ENCODE measurements around the gene SULT4A1. TPM values are rescaled to one million over a fixed set of nuclear protein-coding genes. Genes with fewer than 3 reads are reported as not detected.

Gene SULT4A1
- total and polyA plus RNA-seq, 10 donors = 0.35 to 5.1 (median 1.7) TPM

- Histone ChIP-seq H3K9me3 (no peaks in the 10 kb centered on the region), H3K36me3 (no peaks in the 10 kb centered on the region), H3K4me1 (no peaks in the 10 kb centered on the region), H3K27me3 (replicated peaks in 1 of 7) (peaks cover 0 to 76% (median 3%) of the 10 kb centered on the region in 7 donors), H3K27ac (no peak overlapping the region), H3K4me3 (no peak overlapping the region)
- WGBS, 5 donors = 85 to 93% (median 89%) methylated on average over 18 to 33 of the region's 33 CpGs
- TF ChIP-seq POLR2A (IDR thresholded peaks at IDR 0.05) (no peak), POLR2AphosphoS5 (IDR thresholded peaks at IDR 0.05) (no peak), CTCF (IDR thresholded peaks at IDR 0.05 in 8 of 11, conservative IDR thresholded peaks at IDR 0.05 in 3 of 11) (no peak)
- intact Hi-C loops (cut with DNase I; ENCODE audit: low total_unique reads) = no loop called here
- peak; percentile 65 for DNase-seq
These were observed 30.5 kb downstream of the SULT4A1 start for GRCh38 chr22:43831561-43832392.

DNA sequence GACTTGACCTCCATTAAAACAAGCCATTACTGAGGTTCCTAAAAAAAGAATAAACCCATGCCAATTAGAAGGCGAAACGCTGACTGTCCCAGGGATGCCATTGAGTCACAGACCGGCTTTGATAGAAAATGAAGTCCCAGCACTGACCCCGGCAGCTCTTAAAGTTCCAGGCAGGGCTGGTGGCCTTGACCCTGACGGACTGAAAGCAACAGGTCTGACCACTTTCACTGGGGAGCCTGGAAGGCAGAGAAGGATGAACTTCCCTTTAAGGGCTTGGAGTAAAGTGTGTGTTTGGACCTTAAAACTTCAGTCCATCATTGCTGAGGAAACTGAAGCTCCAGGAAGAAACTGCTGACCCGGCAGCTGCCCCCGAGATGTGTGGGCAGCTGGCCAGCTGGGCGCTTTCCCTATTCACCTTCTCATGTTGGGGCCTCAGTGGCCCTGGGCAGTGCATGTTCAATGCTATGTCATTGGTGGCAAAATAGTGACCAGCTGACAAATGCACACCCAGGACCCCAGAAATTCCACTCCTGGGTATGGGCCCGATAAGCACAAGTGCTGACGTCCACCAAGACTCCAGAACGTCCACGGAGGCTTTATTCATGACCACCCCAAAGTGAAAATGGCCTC is 31.3 kb downstream of the SULT4A1 start:
- no peak for DNase-seq
- Histone ChIP-seq H3K4me3 (no peak overlapping the region), H3K9me3 (no peaks in the 10 kb centered on the region), H3K27ac (no peak overlapping the region), H3K4me1 (no peaks in the 10 kb centered on the region), H3K27me3 (replicated peaks in 1 of 7) (peaks cover 0 to 76% (median 3%) of the 10 kb centered on the region in 7 donors), H3K36me3 (no peaks in the 10 kb centered on the region)
- intact Hi-C loops (cut with DNase I; ENCODE audit: low total_unique reads) = no loop called here
- 70 to 87% (median 78%) methylated on average over 8 to 12 of the region's 12 CpGs for WGBS, 5 donors
- no peak for TF ChIP-seq CTCF (IDR thresholded peaks at IDR 0.05 in 8 of 11, conservative IDR thresholded peaks at IDR 0.05 in 3 of 11)
- no peak for TF ChIP-seq POLR2AphosphoS5 (IDR thresholded peaks at IDR 0.05)
- no peak for TF ChIP-seq POLR2A (IDR thresholded peaks at IDR 0.05)

DNA sequence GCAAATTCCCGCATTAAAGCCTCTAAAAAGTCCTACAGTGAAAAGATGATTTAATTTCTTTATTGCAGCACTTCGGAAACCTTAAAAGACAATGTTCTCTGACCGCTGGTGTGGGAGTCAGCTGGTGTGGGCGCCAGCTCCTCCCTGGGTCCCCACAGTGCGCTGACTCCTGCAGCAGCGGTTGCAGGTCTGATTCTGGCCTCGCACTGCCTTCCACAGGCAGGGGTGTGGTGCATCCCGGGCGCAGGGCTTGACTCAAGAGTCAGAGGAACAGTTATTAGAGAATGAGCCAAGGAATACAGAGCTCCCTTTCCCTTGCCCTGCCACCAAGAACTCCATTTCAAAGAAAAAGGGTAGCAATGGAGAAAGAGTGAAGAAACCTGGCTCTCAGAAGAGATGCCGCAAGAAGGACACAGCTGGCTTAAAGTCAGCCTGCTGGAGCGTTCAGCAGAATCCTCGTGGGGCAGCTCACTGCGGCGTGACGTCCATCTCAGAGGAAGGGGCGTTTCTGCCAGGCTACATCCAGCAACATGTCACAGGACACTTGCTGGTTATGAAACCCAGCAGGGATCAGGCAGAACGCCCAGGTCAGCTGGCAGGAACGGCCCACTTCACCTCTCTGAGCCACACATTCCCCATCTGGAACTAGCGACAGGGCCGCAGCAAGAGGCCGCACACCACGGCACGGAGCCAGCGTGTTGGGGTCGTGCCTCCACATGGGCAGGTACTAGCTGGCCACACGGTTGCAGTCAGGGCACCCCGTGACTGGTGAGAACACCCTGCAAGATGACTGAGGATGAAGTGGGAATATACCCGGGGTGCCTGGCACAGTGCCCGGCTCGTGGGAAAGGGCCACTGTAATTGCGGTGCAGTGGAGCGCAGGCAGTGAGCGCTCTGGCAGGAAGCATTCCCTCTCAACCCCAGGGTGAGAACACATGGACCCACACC is 32.1 kb downstream of the SULT4A1 start:
- intact Hi-C loops (cut with DNase I; ENCODE audit: low total_unique reads) = no loop called here

More for the DNA sequence above, 32.1 kb downstream of the SULT4A1 start:
- H3K4me3 ChIP-seq = no peak overlapping the region
- DNase-seq = peak; percentile 56
- H3K9me3 ChIP-seq = no peaks in the 10 kb centered on the region
- no peaks in the 10 kb centered on the region for H3K4me1 ChIP-seq
- H3K27ac ChIP-seq = no peak overlapping the region
- TF ChIP-seq POLR2A (IDR thresholded peaks at IDR 0.05) = no peak
- no peak for TF ChIP-seq CTCF (IDR thresholded peaks at IDR 0.05 in 8 of 11, conservative IDR thresholded peaks at IDR 0.05 in 3 of 11)
- no peak for TF ChIP-seq POLR2AphosphoS5 (IDR thresholded peaks at IDR 0.05)
- 63 to 77% (median 72%) methylated on average over 23 to 33 of the region's 33 CpGs for WGBS, 5 donors
- no peaks in the 10 kb centered on the region for H3K36me3 ChIP-seq
- peaks cover 0 to 71% (median 3%) of the 10 kb centered on the region in 7 donors for H3K27me3 ChIP-seq (replicated peaks in 1 of 7)

All from spleen (tissue), 11 donors.